Measurements from ENCODE around the gene RSAD1.

Gene RSAD1

DNA sequence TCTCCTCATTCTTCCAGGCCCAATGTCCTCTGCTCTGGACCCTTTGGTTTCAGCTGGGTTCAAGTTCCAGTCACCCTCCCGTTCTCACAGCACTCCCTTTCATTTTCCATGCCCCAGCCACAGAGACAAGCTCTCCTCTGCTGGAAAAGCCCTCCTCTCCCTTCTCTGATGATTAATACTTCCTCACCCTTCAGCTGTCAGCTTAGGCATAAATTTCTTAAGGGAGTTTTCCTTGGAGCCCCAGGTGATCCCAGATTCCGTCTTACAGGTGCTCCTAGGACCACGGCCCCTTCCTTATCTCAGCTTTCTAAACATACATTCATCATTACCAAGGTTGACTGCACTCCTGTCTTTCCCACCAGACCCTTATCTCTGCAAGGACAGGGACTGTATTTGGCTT, 20.4 kb upstream of the RSAD1 start:
- DNase-seq (ENCODE audit: low read depth in 3 of 3) = no peak

DNA sequence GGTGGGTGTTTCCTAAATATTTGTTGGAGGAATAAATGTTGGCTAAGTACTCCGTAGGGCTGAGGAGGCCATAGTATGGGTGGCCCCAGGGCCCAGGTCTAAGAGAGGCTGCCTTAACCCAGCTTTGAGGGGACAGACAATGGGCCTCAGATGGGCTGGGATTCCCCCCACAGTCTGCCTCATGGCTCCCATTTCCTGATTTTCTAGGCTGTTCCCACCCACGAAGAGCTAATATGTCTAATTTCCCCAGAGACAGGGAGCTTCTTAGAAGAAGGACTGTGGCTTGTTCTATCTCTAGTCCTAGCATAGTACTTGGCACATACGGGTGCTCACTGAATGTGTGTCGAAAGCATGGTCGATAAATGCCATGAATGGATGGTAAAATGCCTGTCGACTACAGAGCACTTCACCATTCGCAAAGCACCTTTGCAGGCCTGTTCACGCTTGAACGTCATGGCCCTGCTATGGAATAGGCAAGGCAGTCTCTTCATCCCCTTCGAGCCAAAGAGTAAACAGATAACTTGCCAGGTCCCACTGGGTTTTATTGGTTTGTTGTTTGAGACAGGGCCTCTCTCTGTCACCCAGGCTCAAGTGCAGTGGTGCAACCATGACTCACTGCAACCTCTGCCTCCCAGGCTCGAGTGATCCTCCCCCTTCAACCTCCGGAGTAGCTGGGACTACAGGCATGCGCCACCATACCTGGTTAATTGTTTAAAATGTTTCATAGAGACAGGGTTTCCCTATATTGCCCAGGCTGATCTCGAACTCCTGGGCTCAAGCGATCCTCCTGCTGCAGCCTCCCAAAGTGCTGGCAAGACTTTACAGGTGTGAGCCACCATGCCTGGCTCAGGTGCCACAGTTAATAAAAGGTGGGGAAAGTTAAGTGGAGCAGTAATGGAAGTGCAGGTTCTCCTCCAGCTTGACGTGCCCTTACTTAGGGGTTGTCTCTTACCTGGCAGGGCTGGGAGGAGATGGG, 19.7 kb upstream of the RSAD1 start:
- no peak for DNase-seq (ENCODE audit: low read depth in 3 of 3)

DNA sequence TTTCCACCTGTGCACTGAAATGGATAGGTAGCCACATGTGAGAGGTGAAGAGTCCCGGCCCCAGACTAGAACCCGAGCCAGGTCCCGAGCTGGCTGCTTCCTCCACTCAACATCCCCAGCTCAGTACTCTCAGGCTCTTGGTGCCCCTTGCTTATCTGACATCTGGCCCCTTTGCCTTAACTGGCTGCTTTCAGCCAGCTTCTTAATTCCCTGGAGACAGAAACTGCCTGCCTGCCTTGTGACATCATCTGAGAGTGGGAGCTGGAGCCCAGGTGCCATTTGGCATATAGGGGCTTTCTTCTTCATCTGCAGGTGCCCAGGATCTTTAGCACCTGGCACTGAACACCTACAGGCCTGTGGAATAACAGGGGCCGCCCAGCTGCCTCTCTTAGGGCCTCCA, 18.9 kb upstream of the RSAD1 start:
- no peak for DNase-seq (ENCODE audit: low read depth in 3 of 3)

DNA sequence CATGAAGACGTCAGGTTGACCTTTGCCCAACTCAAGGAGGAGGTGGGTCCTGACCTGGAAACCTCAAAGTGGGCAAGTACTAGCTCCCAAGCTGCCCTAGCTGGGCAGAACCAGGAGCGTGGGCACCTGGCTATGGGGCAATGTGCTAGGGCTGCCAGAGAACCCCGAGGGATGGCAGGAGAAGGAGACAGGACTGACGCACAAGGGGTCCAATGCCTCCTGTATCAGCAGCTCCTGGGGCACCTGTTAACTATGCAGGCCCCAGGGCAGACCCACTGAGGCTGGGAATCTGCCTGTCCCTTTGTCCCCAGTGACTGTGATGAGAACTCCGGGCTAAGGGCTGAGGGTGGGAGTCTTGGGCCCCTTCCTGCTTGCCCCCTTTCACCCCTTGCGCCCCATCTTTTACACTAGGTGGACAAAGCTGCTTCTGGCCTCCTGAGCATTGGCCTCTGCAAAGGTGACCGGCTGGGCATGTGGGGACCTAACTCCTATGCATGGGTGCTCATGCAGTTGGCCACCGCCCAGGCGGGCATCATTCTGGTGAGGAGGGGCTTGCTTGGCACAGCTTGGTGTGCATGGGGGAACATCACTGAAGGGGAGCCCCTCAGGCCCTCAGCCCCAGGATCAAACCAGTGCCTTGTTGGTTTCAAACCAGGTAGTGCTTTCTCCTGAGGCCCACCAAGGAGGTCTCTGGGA, 17.7 kb upstream of the RSAD1 start:
- DNase-seq (ENCODE audit: low read depth in 3 of 3) = no peak

DNA sequence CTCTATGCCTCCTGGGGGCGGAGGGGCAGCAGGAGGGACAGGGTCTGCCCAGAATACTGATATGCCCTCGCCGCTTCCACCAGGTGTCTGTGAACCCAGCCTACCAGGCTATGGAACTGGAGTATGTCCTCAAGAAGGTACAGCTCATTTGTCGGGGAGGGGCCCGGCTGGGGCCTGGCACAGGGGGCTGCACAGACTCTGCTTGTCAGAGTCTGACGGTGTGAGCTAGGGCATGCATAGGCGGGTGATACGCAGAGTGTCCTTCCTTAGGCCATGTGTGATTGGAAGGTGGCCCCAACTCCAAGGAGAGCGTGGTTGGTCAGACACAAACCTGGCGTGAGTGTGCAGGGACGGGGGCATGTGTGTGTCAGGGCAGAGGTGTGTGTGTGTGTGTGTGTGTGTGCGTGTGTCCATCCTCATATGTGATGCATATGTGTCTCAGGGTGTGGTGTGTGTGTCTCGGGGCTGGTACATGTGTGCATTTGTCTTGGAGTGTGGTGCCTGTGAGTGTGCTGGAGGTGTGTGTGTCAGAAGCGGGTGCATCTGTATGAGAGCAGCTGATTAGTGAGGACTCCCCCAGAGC, 17.0 kb upstream of the RSAD1 start:
- DNase-seq (ENCODE audit: low read depth in 3 of 3) = no peak

GRCh38 chr17:50462446-50462845, 16.2 kb upstream of the RSAD1 start:
- DNase-seq (ENCODE audit: low read depth in 3 of 3) = no peak

GRCh38 chr17:50464121-50464520, 14.5 kb upstream of the RSAD1 start:
- no peak for DNase-seq (ENCODE audit: low read depth in 3 of 3)

DNA sequence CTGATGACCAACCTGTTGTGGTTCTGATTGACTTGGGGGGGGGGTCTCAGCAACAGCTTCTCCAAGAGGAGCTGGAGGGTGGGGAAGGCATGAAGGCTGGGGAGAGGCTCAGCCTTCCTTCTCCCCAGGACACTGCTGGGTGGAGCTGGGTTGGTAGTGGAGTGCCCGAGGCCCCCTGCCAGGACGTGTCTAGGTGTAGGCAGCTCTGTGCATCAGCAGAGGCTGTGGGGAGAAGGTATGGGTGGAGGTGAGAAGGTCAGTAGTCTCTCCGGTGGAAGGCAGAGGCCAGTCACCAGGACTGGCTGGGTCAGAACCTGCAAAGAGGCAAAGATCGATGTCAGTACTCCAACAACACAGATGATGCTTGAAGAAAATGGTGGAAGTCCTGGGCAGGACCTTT, 13.9 kb upstream of the RSAD1 start:
- DNase-seq (ENCODE audit: low read depth in 3 of 3) = no peak

GRCh38 chr17:50465171-50465570, 13.5 kb upstream of the RSAD1 start:
- DNase-seq (ENCODE audit: low read depth in 3 of 3) = no peak

- no peak for DNase-seq (ENCODE audit: low read depth in 3 of 3)
Measured at GRCh38 chr17:50465635-50466034, 13.0 kb upstream of the RSAD1 start.

- DNase-seq (ENCODE audit: low read depth in 3 of 3) = no peak
Measured at GRCh38 chr17:50466371-50467113, 12.1 kb upstream of the RSAD1 start.

DNA sequence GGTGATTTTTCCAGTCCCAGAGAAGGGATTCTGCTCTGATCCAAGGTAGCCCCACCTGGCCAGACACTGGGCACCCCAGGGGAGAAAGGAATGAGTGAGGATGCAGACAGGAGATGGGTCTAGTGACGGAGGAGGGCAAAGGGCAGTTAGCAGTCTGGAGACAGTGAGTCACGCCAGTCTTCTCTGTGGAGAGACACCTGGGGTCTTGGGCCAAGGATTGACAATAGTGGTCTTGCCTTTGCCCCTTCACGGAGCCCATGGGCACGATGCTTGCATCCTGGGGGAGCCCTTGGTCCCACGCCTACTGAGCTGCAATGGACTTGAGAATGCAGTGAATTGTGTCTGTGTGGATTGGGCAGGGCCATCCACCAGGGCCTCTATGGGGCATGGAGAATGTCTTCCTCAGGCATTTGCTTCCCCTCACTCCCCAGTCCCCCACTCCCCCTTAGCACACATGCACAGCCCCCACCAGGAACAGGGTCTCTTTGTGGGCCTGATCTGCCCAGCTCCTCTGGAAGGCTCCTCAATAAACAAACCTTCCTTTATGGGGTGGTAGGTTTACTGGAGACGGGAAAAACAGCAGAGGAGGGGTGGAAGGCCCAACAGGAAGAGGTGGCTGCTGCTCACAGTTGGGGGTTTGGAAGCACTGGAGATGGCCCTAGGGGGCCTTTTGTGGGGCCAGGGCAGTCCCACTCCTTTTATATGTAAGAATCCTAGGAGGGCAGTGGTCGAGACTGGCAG, 11.4 kb upstream of the RSAD1 start:
- no peak for DNase-seq (ENCODE audit: low read depth in 3 of 3)

- no peak for DNase-seq (ENCODE audit: low read depth in 3 of 3)
Measured at GRCh38 chr17:50467855-50468303, 10.8 kb upstream of the RSAD1 start.

DNA sequence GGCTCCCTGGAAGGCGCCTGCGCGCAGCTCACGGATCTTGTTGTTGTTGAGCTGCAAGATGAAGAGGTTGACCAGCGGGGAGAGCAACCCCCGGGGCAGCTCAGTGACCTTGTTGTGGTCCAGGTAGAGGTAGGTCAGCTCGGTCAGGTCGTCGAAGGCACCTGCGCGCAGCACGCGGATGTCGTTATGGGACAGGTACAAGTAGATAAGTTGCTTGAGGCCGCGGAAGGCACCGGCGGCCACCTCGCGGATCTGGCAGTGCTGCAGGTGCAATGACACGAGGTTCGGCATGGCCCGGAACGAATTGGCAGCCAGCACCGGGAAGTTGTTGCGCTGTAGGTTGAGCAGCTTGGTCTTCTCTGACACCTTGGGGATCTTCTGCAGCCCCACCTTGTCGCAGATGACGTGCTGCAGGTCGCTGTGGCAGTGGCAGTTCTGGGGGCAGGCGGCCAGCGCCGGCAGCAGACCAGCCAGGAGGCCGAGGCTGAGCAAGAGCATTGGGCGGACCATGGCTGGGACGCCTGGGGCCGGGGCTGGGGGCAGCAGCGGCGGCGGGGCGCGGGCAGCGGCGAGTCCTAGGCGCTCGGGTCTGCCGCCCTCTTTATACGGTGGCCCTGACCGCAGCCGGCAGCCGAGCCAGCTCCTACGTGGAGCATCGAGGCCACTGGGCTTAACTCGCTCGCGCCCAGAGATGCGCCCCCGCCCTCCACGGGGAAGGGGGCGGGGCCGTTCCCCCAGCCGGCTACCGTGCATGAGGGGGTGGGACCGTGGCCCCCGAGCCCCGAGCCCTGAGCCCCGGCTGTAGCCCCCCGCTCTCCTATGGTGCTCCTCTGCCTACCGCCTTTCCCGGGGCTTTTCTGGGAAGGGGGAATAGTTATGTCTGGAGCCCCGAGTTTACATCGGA, 10.1 kb upstream of the RSAD1 start, which contains the start of gene CHAD:
CHAD (minus strand) TSS at position 577 of the 904 bp plus-strand sequence; CDS start at position 510, 67 bp downstream.
- DNase-seq (ENCODE audit: low read depth in 3 of 3) = no peak

GRCh38 chr17:50469208-50469605, 9.5 kb upstream of the RSAD1 start:
- no peak for DNase-seq (ENCODE audit: low read depth in 3 of 3)

- no peak for DNase-seq (ENCODE audit: low read depth in 3 of 3)
Measured at GRCh38 chr17:50469671-50470305, 8.9 kb upstream of the RSAD1 start.

GRCh38 chr17:50470426-50470825, 8.2 kb upstream of the RSAD1 start:
- no peak for DNase-seq (ENCODE audit: low read depth in 3 of 3)

- DNase-seq (ENCODE audit: low read depth in 3 of 3) = no peak
Measured at GRCh38 chr17:50471009-50471905, 7.4 kb upstream of the RSAD1 start.

Measured in stimulated activated CD4-positive, alpha-beta T cell treated with anti-CD3 and anti-CD28 coated beads, TNF-alpha, amount 100 ng/mL, for 24 hours (primary cell).